Fibroblast of lung (primary cell): ENCODE measurements around the gene HOMEZ. TPM values are rescaled to one million over a fixed set of nuclear protein-coding genes. Genes with fewer than 3 reads are reported as not detected.
"Not testable (repeated sequence)": the region's sequence is repeated elsewhere in the genome, so short reads cannot be mapped to it uniquely, and the experiment has no call there.

Experiments used
- DNase-seq, 2 donors: peaks; one replicate each; pipeline versions ENCODE4 v3.0.0 to v3.0.0-alpha.2; 2010; ENCODE audit warnings: low read depth in 2 of 2
- H2AFZ ChIP-seq: 2 replicates; pipeline ENCODE4 v1.5.1; 2012; ENCODE audit warnings: low read length, control low read depth, inconsistent platforms
- H3K27ac ChIP-seq: 2 replicates; pipeline ENCODE4 v1.5.1; 2011; ENCODE audit warnings: low read length, control low read depth; ENCODE audit not compliant: insufficient read depth
- H3K27me3 ChIP-seq: 2 replicates; pipeline ENCODE4 v1.5.1; 2011; ENCODE audit warnings: mild to moderate bottlenecking, low read length; ENCODE audit not compliant: control insufficient read depth, insufficient read depth
- H3K36me3 ChIP-seq: 2 replicates; pipeline ENCODE4 v1.5.1; 2011; ENCODE audit warnings: low read length; ENCODE audit not compliant: control insufficient read depth, insufficient read depth
- H3K4me1 ChIP-seq: 2 replicates; pipeline ENCODE4 v1.5.1; 2011; ENCODE audit warnings: low read length; ENCODE audit not compliant: control insufficient read depth, insufficient read depth; ENCODE audit errors: extremely low read depth
- H3K4me2 ChIP-seq: 2 replicates; pipeline ENCODE4 v1.5.1; 2011; ENCODE audit warnings: low read length, control low read depth; ENCODE audit not compliant: insufficient read depth; ENCODE audit errors: extremely low read depth
- H3K4me3 ChIP-seq, 4 experiments: fragments of 200-600 bp in 1 of 4; sonication (generic) in 1 of 4; replicated peaks in 1 of 4; 2 replicates each; pipeline ENCODE4 v1.5.1; 2011 to 2016; ENCODE audit warnings: low read length in 4 of 4, low read depth in 3 of 4, mild to moderate bottlenecking in 3 of 4, control low read depth in 2 of 4, inconsistent platforms in 1 of 4, mixed read lengths in 1 of 4; ENCODE audit not compliant: insufficient read depth in 1 of 4; ENCODE audit errors: control extremely low read depth in 1 of 4
- H3K79me2 ChIP-seq: 2 replicates; pipeline ENCODE4 v1.5.1; 2012; ENCODE audit warnings: mild to moderate bottlenecking, low read length, inconsistent platforms; ENCODE audit not compliant: control insufficient read depth, insufficient read depth
- H3K9ac ChIP-seq: 2 replicates; pipeline ENCODE4 v1.5.1; 2011; ENCODE audit warnings: mild to moderate bottlenecking, low read length, control low read depth; ENCODE audit not compliant: insufficient read depth
- H3K9me3 ChIP-seq: 2 replicates; pipeline ENCODE4 v1.5.1; 2012; ENCODE audit warnings: low read depth, low read length; ENCODE audit not compliant: control insufficient read depth, insufficient read depth
- H4K20me1 ChIP-seq: 2 replicates; pipeline ENCODE4 v1.5.1; 2011; ENCODE audit warnings: low read length; ENCODE audit not compliant: control insufficient read depth, insufficient read depth; ENCODE audit errors: extremely low read depth
- EZH2 ChIP-seq: IDR thresholded peaks from 2 replicates; pipeline ENCODE4 v1.5.1; 2012; ENCODE audit warnings: low read length, control low read depth, mild to moderate bottlenecking; ENCODE audit errors: missing control alignments
- polyA plus RNA-seq, 2 donors: library from polyadenylated mRNA; depleted of rRNA in 1 of 2; stranded (reverse) in 1 of 2; unstranded in 1 of 2; fragments of >200 nt; gene quantifications; 2 replicates each; pipeline ENCODE4 v1.2.1, GENCODE V29; 2011 to 2012; ENCODE audit warnings: missing spikeins in 1 of 2
- total RNA-seq: library from RNA; depleted of rRNA; stranded (reverse); fragments of >200 nt; gene quantifications from 2 replicates; pipeline ENCODE4 v1.2.1, GENCODE V29; 2014
- TF ChIP-seq, protein P1 (sequence below), 2 donors: IDR thresholded peaks in 1 of 2; conservative IDR thresholded peaks in 1 of 2; 1 replicate in 1 of 2; 2 replicates in 1 of 2; pipeline ENCODE4 v1.5.1; 2011 to 2012; ENCODE audit warnings: low read length in 2 of 2, control low read depth in 1 of 2, inconsistent platforms in 1 of 2, low read depth in 1 of 2, mild to moderate bottlenecking in 1 of 2

The HOMEZ gene
- total and polyA plus RNA-seq, 2 donors (not counting 1 experiment from before 2014, with no cell fraction given) = 4.6 to 7.9 TPM

DNA sequence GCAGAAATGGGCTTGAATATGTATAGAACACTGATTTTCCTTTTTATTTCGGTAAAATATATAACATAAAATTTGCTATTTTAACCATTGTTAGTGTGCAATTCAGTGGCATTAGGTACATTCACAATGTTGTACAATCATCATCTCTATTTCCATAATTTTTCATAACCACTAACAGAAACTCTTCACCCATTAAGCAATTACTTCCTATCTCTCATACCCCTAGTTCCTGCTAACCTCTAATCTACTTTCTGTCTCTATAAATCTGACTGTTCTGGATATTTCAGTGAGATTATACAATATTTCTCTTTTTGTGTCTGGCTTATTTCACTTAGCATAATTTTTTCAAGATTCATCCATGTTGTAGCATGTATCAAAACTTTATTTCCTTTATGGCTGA is 57.1 kb downstream of the HOMEZ start:
- TF ChIP-seq, protein P1, sequence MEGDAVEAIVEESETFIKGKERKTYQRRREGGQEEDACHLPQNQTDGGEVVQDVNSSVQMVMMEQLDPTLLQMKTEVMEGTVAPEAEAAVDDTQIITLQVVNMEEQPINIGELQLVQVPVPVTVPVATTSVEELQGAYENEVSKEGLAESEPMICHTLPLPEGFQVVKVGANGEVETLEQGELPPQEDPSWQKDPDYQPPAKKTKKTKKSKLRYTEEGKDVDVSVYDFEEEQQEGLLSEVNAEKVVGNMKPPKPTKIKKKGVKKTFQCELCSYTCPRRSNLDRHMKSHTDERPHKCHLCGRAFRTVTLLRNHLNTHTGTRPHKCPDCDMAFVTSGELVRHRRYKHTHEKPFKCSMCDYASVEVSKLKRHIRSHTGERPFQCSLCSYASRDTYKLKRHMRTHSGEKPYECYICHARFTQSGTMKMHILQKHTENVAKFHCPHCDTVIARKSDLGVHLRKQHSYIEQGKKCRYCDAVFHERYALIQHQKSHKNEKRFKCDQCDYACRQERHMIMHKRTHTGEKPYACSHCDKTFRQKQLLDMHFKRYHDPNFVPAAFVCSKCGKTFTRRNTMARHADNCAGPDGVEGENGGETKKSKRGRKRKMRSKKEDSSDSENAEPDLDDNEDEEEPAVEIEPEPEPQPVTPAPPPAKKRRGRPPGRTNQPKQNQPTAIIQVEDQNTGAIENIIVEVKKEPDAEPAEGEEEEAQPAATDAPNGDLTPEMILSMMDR (conservative IDR thresholded peaks at IDR 0.05 in 1 of 2, IDR thresholded peaks at IDR 0.05 in 1 of 2; ENCODE audit: low read depth in 1 of 2, low read length in 2 of 2) = no peak
- no peak for TF ChIP-seq EZH2
- Histone ChIP-seq H2AFZ (no peak overlapping the region), H4K20me1 (no peaks in the 10 kb centered on the region), H3K79me2 (no peaks in the 10 kb centered on the region), H3K9ac (no peak overlapping the region), H3K4me2 (no peak overlapping the region), H3K36me3 (no peaks in the 10 kb centered on the region), H3K27me3 (no peaks in the 10 kb centered on the region), H3K4me3 (no peak overlapping the region), H3K27ac (no peak overlapping the region), H3K9me3 (no peaks in the 10 kb centered on the region), H3K4me1 (no peaks in the 10 kb centered on the region)
- DNase-seq = no peak

DNA sequence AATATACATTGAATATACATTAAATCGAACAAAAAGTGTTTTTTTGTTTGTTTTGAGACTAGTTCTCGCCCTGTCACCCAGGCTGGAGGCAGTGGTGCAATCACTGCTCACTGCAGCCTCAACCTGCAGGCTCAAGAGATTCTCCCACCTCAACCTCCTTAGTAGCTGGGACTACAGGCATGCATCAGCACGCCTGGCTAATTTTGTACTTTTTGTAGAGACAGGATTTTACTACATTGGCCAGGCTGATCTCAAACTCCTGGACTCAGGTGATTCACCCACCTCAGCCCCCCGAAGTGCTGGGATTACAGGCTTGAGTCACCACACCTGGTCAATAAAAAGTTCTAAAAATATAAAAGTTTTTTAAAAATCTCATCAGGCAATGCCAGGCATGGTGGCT is 58.4 kb downstream of the HOMEZ start:
- Histone ChIP-seq H3K9me3 (no peaks in the 10 kb centered on the region), H3K9ac (no peak overlapping the region), H4K20me1 (no peaks in the 10 kb centered on the region), H2AFZ (no peak overlapping the region), H3K27ac (no peak overlapping the region), H3K4me2 (no peak overlapping the region), H3K4me1 (no peaks in the 10 kb centered on the region), H3K4me3 (no peak overlapping the region), H3K36me3 (no peaks in the 10 kb centered on the region), H3K79me2 (no peaks in the 10 kb centered on the region), H3K27me3 (no peaks in the 10 kb centered on the region)
- TF ChIP-seq EZH2 = no peak
- TF ChIP-seq, protein P1 (conservative IDR thresholded peaks at IDR 0.05 in 1 of 2, IDR thresholded peaks at IDR 0.05 in 1 of 2; ENCODE audit: low read depth in 1 of 2, low read length in 2 of 2) = no peak
- DNase-seq = no peak

DNA sequence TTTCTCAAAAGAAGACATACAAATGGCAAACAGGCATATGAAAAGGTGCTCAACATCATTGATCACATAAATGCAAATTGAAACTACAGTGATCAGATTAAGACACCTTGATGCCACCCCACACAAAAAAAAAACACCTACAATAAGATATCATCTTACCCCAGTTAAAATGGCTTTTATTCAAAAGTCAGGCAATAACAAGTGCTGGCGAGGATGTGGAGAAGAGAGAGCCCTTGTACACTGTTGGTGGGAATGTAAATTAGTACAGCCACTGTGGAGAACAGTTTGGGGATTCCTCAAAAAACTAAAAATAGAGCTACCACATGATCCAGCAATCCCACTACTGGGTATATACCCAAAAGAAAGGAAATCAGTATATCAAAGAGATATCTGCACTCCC is 61.0 kb downstream of the HOMEZ start:
- H4K20me1 ChIP-seq, H3K4me2 ChIP-seq, H3K36me3 ChIP-seq, H3K27me3 ChIP-seq, H2AFZ ChIP-seq, H3K9me3 ChIP-seq, DNase-seq, H3K4me1 ChIP-seq, H3K9ac ChIP-seq, H3K79me2 ChIP-seq, H3K4me3 ChIP-seq, H3K27ac ChIP-seq: not testable (repeated sequence)

Other genes with a start within 250 kb of the HOMEZ start
- under 0.01 TPM in 1 of 2 replicates, not detected in the other for gene PSMB11, start 243.9 kb downstream of the HOMEZ start, total RNA-seq
- gene PSMB11, start 243.9 kb downstream of the HOMEZ start, polyA plus RNA-seq = not detected in 2 replicates
- 5.6 and 6.2 TPM in 2 replicates for gene CDH24, start 228.6 kb downstream of the HOMEZ start, total RNA-seq
- 5.0 and 6.5 TPM in 2 replicates for gene CDH24, start 228.6 kb downstream of the HOMEZ start, polyA plus RNA-seq
- 58.3 and 75.1 TPM in 2 replicates for gene ACIN1, start 191.0 kb downstream of the HOMEZ start, total RNA-seq
- gene ACIN1, start 191.0 kb downstream of the HOMEZ start, polyA plus RNA-seq = 94.0 and 101 TPM in 2 replicates
- 55.0 and 60.4 TPM in 2 replicates for gene C14orf119, start 190.6 kb downstream of the HOMEZ start, total RNA-seq
- 96.5 and 115 TPM in 2 replicates for gene C14orf119, start 190.6 kb downstream of the HOMEZ start, polyA plus RNA-seq
- gene CIROP, start 181.1 kb downstream of the HOMEZ start, total RNA-seq = 0.17 and 1.0 TPM in 2 replicates
- gene CIROP, start 181.1 kb downstream of the HOMEZ start, polyA plus RNA-seq = 0.09 and 0.61 TPM in 2 replicates
- gene CEBPE, start 166.9 kb downstream of the HOMEZ start, total RNA-seq = not detected in 2 replicates
- not detected in 2 replicates for gene CEBPE, start 166.9 kb downstream of the HOMEZ start, polyA plus RNA-seq
- 5.1 and 10.2 TPM in 2 replicates for gene SLC7A8, start 102.5 kb downstream of the HOMEZ start, total RNA-seq
- gene SLC7A8, start 102.5 kb downstream of the HOMEZ start, polyA plus RNA-seq = 1.4 and 12.6 TPM in 2 replicates
- not detected in 2 replicates for gene RNF212B, start 48.2 kb downstream of the HOMEZ start, total RNA-seq
- not detected in 2 replicates for gene RNF212B, start 48.2 kb downstream of the HOMEZ start, polyA plus RNA-seq
- 2.6 TPM in 2 replicates for gene PPP1R3E, start 16.7 kb upstream of the HOMEZ start, total RNA-seq
- 3.3 and 6.0 TPM in 2 replicates for gene PPP1R3E, start 16.7 kb upstream of the HOMEZ start, polyA plus RNA-seq
- 17.2 and 25.4 TPM in 2 replicates for gene BCL2L2, start 20.7 kb upstream of the HOMEZ start, total RNA-seq
- gene BCL2L2, start 20.7 kb upstream of the HOMEZ start, polyA plus RNA-seq = 18.0 and 24.7 TPM in 2 replicates
- 59.1 and 73.2 TPM in 2 replicates for gene PABPN1, start 35.3 kb upstream of the HOMEZ start, total RNA-seq
- gene PABPN1, start 35.3 kb upstream of the HOMEZ start, polyA plus RNA-seq = 152 and 158 TPM in 2 replicates
- 16.4 and 23.1 TPM in 2 replicates for gene SLC22A17, start 66.8 kb upstream of the HOMEZ start, total RNA-seq
- 3.9 and 7.9 TPM in 2 replicates for gene SLC22A17, start 66.8 kb upstream of the HOMEZ start, polyA plus RNA-seq
- 8.5 and 12.2 TPM in 2 replicates for gene EFS, start 79.0 kb upstream of the HOMEZ start, total RNA-seq
- 2.0 and 2.3 TPM in 2 replicates for gene EFS, start 79.0 kb upstream of the HOMEZ start, polyA plus RNA-seq
- gene IL25, start 86.7 kb upstream of the HOMEZ start, total RNA-seq = not detected in 2 replicates
- gene IL25, start 86.7 kb upstream of the HOMEZ start, polyA plus RNA-seq = not detected in 2 replicates
- gene CMTM5, start 90.9 kb upstream of the HOMEZ start, total RNA-seq = 0.33 and 0.77 TPM in 2 replicates
- 0.08 TPM in 1 of 2 replicates, not detected in the other for gene CMTM5, start 90.9 kb upstream of the HOMEZ start, polyA plus RNA-seq
- gene MYH6, start 122.1 kb upstream of the HOMEZ start, total RNA-seq = not detected in 2 replicates
- gene MYH6, start 122.1 kb upstream of the HOMEZ start, polyA plus RNA-seq = not detected in 2 replicates
- gene MYH7, start 149.5 kb upstream of the HOMEZ start, total RNA-seq = not detected in 2 replicates
- not detected in 2 replicates for gene MYH7, start 149.5 kb upstream of the HOMEZ start, polyA plus RNA-seq
- gene NGDN, start 183.6 kb upstream of the HOMEZ start, total RNA-seq = 46.9 and 51.9 TPM in 2 replicates
- gene NGDN, start 183.6 kb upstream of the HOMEZ start, polyA plus RNA-seq = 39.5 and 47.7 TPM in 2 replicates